Measurements from ENCODE around the gene USP44.
"Not testable (repeated sequence)": the region's sequence is repeated elsewhere in the genome, so short reads cannot be mapped to it uniquely, and the experiment has no call there.

USP44 gene

GRCh38 chr12:95513599-95513998, 37.7 kb downstream of the USP44 start:
- in situ Hi-C loops (cut with MboI; ENCODE audit: low sequenced_read_pairs), result no loop called here

- in situ Hi-C loops (cut with MboI; ENCODE audit: low sequenced_read_pairs), result no loop called here
Measured at GRCh38 chr12:95511977-95512376, 39.3 kb downstream of the USP44 start.

- in situ Hi-C loops (cut with MboI; ENCODE audit: low sequenced_read_pairs), result no loop called here
Measured at GRCh38 chr12:95509300-95509699, 42.0 kb downstream of the USP44 start.

- in situ Hi-C loops (cut with MboI; ENCODE audit: low sequenced_read_pairs), result no loop called here
Measured at GRCh38 chr12:95506707-95507523, 44.4 kb downstream of the USP44 start.

GRCh38 chr12:95505039-95505438, 46.2 kb downstream of the USP44 start:
- in situ Hi-C loops (cut with MboI; ENCODE audit: low sequenced_read_pairs), result no loop called here

GRCh38 chr12:95504140-95504539, 47.1 kb downstream of the USP44 start:
- in situ Hi-C loops (cut with MboI; ENCODE audit: low sequenced_read_pairs), result no loop called here

GRCh38 chr12:95499772-95500171, 51.5 kb downstream of the USP44 start:
- in situ Hi-C loops (cut with MboI; ENCODE audit: low sequenced_read_pairs), result no loop called here

- in situ Hi-C loops (cut with MboI; ENCODE audit: low sequenced_read_pairs), result no loop called here
Measured at GRCh38 chr12:95498968-95499367, 52.3 kb downstream of the USP44 start.

GRCh38 chr12:95497031-95497430, 54.2 kb downstream of the USP44 start:
- in situ Hi-C loops (cut with MboI; ENCODE audit: low sequenced_read_pairs), result no loop called here

GRCh38 chr12:95495433-95495832, 55.8 kb downstream of the USP44 start:
- in situ Hi-C loops (cut with MboI; ENCODE audit: low sequenced_read_pairs), result no loop called here

- in situ Hi-C loops (cut with MboI; ENCODE audit: low sequenced_read_pairs), result no loop called here
Measured at GRCh38 chr12:95494888-95495287, 56.4 kb downstream of the USP44 start.

- in situ Hi-C loops (cut with MboI; ENCODE audit: low sequenced_read_pairs), result no loop called here
Measured at GRCh38 chr12:95492462-95492861, 58.8 kb downstream of the USP44 start.

GRCh38 chr12:95487024-95487423, 64.3 kb downstream of the USP44 start:
- in situ Hi-C loops (cut with MboI; ENCODE audit: low sequenced_read_pairs), result no loop called here

GRCh38 chr12:95484524-95484923, 66.8 kb downstream of the USP44 start:
- in situ Hi-C loops (cut with MboI; ENCODE audit: low sequenced_read_pairs), result no loop called here

- in situ Hi-C loops (cut with MboI; ENCODE audit: low sequenced_read_pairs), result not testable (repeated sequence)
Measured at GRCh38 chr12:95482564-95482963, 68.7 kb downstream of the USP44 start.

GRCh38 chr12:95481888-95482287, 69.4 kb downstream of the USP44 start:
- in situ Hi-C loops (cut with MboI; ENCODE audit: low sequenced_read_pairs), result no loop called here

GRCh38 chr12:95481072-95481471, 70.2 kb downstream of the USP44 start:
- in situ Hi-C loops (cut with MboI; ENCODE audit: low sequenced_read_pairs), result no loop called here

- in situ Hi-C loops (cut with MboI; ENCODE audit: low sequenced_read_pairs), result no loop called here
Measured at GRCh38 chr12:95480230-95480629, 71.0 kb downstream of the USP44 start.

- in situ Hi-C loops (cut with MboI; ENCODE audit: low sequenced_read_pairs), result no loop called here
Measured at GRCh38 chr12:95474660-95474958, 76.7 kb downstream of the USP44 start.

- in situ Hi-C loops (cut with MboI; ENCODE audit: low sequenced_read_pairs), result no loop called here
Measured at GRCh38 chr12:95473884-95474659, 77.2 kb downstream of the USP44 start, which contains the start of gene METAP2. METAP2 (plus strand) TSS chr12:95474152; CDS start chr12:95474180, 28 bp downstream.

GRCh38 chr12:95473231-95473883, 77.9 kb downstream of the USP44 start:
- in situ Hi-C loops (cut with MboI; ENCODE audit: low sequenced_read_pairs), result no loop called here

- in situ Hi-C loops (cut with MboI; ENCODE audit: low sequenced_read_pairs), result no loop called here
Measured at GRCh38 chr12:95470300-95470699, 81.0 kb downstream of the USP44 start.
